Tibial artery (tissue), 4 donors: ENCODE results near the gene LTBP3.

Source experiments
- DNase-seq, 2 donors: peaks; one replicate each; pipeline ENCODE4 v3.0.0-alpha.2; 2019
- H3K27ac ChIP-seq, 2 donors: fragments of 200-600 bp; sonication (generic) in 1 of 2; 1 replicate in 1 of 2; 2 replicates in 1 of 2; pipeline ENCODE4 v1.5.1; 2018 to 2019; ENCODE audit warnings: mild to moderate bottlenecking in 1 of 2
- H3K27me3 ChIP-seq, 2 donors: fragments of 200-600 bp; sonication (generic) in 1 of 2; one replicate each; pipeline versions ENCODE4 v1.5.1 to v1.6.0; 2016 to 2019
- H3K36me3 ChIP-seq, 3 donors: fragments of 200-600 bp; sonication (generic) in 2 of 3; one replicate each; pipeline ENCODE4 v1.5.1; 2016 to 2019; ENCODE audit warnings: mild to moderate bottlenecking in 2 of 3
- H3K4me1 ChIP-seq, 4 donors: fragments of 200-600 bp; sonication (generic) in 2 of 4; 1 replicate in 3 of 4; 2 replicates in 1 of 4; pipeline ENCODE4 v1.5.1; 2016 to 2019
- H3K4me3 ChIP-seq, 2 donors: fragments of 200-600 bp; sonication (generic) in 1 of 2; 1 replicate in 1 of 2; 2 replicates in 1 of 2; pipeline ENCODE4 v1.5.1; 2018 to 2019; ENCODE audit warnings: mild to moderate bottlenecking in 2 of 2
- H3K9me3 ChIP-seq, 3 donors: fragments of 200-600 bp; sonication (generic) in 1 of 3; one replicate each; pipeline ENCODE4 v1.5.1; 2016 to 2019
- intact Hi-C: fragments of 100-400 bp; cut with DNase I; formaldehyde crosslinking; loops from one replicate; pipeline ENCODE4 v1.15.0; 2023; ENCODE audit warnings: low total_unique reads
- TF ChIP-seq, protein P1 (sequence below), 2 experiments: fragments of 200-600 bp in 1 of 2; fragments of 450-650 bp in 1 of 2; IDR thresholded peaks; one replicate each; pipeline ENCODE4 v1.5.1; 2017 to 2019; ENCODE audit warnings: antibody characterized with exemption in 2 of 2, mild to moderate bottlenecking in 1 of 2, moderate library complexity in 1 of 2

Gene LTBP3

DNA sequence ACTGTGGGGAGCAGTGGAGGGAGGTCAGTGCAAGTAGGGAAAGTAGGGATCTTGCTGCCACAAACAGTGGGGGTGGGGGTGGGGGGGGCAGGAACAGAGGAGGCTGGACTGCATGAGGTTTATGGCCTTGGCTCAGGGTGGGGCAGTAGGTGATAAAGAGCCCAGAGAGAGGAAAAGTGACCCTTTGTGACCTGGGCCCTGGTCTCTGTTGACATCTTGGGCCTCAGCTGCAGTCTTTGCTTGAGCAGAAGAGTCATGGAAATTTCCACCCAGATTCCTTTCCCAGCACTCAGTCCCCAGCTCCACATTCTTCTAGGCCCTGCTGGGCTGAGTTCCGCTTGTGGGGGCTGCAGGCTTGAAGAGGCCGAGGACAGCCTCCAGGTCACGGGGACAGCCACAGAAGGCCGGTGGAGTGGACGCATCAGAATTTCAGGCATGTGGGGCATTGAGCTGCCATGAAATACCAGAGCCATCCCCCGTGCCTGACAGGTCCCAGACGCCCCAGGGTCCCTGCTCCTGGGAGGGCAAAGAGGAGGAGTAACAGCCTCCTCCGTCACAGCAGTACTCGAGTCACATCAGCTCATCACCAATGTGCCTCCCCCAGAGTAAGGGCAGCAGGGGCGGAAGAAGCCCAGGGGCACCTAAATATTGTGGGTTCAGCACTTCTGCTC lies 69.0 kb downstream of the LTBP3 start:
- TF ChIP-seq, protein P1, sequence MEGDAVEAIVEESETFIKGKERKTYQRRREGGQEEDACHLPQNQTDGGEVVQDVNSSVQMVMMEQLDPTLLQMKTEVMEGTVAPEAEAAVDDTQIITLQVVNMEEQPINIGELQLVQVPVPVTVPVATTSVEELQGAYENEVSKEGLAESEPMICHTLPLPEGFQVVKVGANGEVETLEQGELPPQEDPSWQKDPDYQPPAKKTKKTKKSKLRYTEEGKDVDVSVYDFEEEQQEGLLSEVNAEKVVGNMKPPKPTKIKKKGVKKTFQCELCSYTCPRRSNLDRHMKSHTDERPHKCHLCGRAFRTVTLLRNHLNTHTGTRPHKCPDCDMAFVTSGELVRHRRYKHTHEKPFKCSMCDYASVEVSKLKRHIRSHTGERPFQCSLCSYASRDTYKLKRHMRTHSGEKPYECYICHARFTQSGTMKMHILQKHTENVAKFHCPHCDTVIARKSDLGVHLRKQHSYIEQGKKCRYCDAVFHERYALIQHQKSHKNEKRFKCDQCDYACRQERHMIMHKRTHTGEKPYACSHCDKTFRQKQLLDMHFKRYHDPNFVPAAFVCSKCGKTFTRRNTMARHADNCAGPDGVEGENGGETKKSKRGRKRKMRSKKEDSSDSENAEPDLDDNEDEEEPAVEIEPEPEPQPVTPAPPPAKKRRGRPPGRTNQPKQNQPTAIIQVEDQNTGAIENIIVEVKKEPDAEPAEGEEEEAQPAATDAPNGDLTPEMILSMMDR (IDR thresholded peaks at IDR 0.05): no peak
- intact Hi-C loops: no loop called here
- Histone ChIP-seq H3K27ac (peak overlapping the region; percentile 97 to 99), H3K4me1 (peaks cover 20 to 96% (median 76%) of the 10 kb centered on the region in 4 donors), H3K4me3 (peak overlapping the region in 1 of 2 donors; percentile 0), H3K36me3 (no peaks in the 10 kb centered on the region), H3K27me3 (no peaks in the 10 kb centered on the region), H3K9me3 (no peaks in the 10 kb centered on the region)
- peak; percentile 54 to 83 for DNase-seq
